Loucy (cell line): ENCODE data around the gene TNS4.

ENCODE experiments used
- EZH2phosphoT487 ChIP-seq: fragments of 200-600 bp; IDR thresholded peaks from 2 replicates; pipeline ENCODE4 v1.6.1; 2018; ENCODE audit warnings: antibody characterized with exemption, mild to moderate bottlenecking, moderate library complexity, borderline replicate concordance
- TF ChIP-seq, protein P1 (sequence below): fragments of 200-600 bp; sonication (generic); conservative IDR thresholded peaks from 2 replicates; pipeline ENCODE4 v1.5.1; 2014; ENCODE audit warnings: mild to moderate bottlenecking, antibody characterized with exemption, low read length

DNA sequence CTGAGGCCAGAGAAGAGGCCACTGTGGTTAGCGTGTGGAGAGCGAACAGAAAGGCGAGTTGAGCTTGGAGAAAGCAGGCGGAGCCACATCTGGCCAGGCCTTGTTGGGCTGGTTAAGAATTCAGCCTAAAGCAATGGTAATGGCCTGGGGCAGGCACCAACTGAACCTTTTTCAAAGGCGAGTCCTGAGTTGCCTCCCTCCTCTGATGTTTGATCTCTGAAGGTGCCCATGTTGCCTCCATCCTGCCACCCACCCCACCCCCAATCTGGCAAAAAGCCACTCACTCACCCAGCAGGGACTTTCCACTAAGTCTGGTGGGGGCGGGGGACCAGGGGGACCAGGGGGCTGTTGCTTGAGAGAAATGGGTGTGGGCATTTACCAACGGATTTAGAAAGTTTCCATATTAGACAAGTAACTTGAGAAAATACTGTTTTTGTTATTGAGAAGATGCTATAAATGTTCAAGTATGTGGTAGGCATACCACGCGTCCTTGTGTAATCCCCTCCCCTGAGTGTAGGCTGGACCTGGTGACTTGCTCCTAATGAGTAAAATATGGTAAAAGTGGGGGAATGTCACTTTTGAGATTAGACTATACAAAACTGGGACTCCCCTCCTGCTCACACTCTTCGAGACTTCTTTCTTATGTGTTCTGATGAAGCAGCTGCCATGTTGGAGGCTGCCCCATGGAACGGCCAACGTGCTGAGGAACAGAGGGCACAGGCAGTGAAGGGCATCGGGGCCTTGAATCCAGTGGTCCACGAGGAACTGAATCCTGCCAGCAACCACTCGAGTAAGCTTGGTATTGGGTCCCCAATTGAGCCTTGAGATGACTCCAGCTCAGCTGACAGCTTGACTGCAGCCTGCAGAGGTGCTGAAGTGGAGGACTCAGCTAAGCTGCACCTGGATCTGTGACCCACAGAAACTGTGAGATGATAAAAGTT, 29.9 kb upstream of the TNS4 start:
- TF ChIP-seq, protein P1, sequence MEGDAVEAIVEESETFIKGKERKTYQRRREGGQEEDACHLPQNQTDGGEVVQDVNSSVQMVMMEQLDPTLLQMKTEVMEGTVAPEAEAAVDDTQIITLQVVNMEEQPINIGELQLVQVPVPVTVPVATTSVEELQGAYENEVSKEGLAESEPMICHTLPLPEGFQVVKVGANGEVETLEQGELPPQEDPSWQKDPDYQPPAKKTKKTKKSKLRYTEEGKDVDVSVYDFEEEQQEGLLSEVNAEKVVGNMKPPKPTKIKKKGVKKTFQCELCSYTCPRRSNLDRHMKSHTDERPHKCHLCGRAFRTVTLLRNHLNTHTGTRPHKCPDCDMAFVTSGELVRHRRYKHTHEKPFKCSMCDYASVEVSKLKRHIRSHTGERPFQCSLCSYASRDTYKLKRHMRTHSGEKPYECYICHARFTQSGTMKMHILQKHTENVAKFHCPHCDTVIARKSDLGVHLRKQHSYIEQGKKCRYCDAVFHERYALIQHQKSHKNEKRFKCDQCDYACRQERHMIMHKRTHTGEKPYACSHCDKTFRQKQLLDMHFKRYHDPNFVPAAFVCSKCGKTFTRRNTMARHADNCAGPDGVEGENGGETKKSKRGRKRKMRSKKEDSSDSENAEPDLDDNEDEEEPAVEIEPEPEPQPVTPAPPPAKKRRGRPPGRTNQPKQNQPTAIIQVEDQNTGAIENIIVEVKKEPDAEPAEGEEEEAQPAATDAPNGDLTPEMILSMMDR, result no peak
- TF ChIP-seq EZH2phosphoT487, result no peak
